Retinal pigment epithelial cell (primary cell): ENCODE results near the gene MSH2.

Source experiments
- DNase-seq: peaks from one replicate; pipeline ENCODE4 v3.0.0-alpha.2; 2010; ENCODE audit warnings: low read depth
- H3K4me3 ChIP-seq: 2 replicates; pipeline ENCODE4 v1.5.1; 2011; ENCODE audit warnings: mild to moderate bottlenecking, low read length, control low read depth, moderate library complexity
- TF ChIP-seq, protein P1 (sequence below): conservative IDR thresholded peaks from 2 replicates; pipeline ENCODE4 v1.5.1; 2011; ENCODE audit warnings: low read depth, low read length, control low read depth, inconsistent platforms

Gene MSH2

DNA sequence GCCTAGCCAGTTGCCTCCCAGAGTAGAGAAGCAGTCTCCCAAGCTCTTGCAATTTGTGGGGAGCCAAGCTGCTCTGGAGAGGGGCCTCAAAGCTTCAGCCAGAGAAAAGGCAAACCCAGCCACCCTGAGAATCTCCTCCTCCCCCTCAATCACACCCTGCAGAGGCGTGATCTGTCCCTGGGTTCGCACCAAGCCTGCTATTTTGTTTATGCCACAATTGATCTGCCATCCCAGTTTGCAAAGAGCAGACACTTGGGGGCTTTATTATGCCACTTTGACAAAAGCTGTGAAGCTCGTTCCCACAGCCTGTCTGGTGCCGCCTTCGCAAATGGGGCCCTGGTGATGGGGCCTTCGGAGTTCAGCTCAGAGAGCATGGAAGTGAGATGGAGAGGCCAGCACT, 125.5 kb downstream of the MSH2 start:
- no peak for DNase-seq
- TF ChIP-seq, protein P1, sequence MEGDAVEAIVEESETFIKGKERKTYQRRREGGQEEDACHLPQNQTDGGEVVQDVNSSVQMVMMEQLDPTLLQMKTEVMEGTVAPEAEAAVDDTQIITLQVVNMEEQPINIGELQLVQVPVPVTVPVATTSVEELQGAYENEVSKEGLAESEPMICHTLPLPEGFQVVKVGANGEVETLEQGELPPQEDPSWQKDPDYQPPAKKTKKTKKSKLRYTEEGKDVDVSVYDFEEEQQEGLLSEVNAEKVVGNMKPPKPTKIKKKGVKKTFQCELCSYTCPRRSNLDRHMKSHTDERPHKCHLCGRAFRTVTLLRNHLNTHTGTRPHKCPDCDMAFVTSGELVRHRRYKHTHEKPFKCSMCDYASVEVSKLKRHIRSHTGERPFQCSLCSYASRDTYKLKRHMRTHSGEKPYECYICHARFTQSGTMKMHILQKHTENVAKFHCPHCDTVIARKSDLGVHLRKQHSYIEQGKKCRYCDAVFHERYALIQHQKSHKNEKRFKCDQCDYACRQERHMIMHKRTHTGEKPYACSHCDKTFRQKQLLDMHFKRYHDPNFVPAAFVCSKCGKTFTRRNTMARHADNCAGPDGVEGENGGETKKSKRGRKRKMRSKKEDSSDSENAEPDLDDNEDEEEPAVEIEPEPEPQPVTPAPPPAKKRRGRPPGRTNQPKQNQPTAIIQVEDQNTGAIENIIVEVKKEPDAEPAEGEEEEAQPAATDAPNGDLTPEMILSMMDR: no peak
- H3K4me3 ChIP-seq: no peak overlapping the region

DNA sequence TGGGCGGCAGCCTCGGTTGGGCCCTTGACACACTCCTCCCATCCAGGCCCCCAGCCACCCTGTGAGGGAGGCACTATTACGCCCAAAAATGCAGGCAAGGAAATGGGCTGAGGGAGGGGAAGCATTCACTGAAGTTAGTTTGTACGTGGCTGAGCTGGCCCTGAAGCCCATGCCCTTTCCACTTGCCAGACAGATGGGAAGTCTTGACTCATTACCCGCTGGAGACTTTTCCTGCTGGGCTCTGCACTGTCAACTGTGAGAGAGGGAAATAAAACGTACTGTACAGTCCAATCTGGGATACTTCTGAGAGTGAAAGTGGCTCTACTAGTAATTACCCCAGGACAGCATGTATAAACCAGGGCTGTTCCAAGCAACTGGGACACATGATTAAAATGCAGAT, 125.9 kb downstream of the MSH2 start:
- no peak for DNase-seq
- H3K4me3 ChIP-seq: no peak overlapping the region
- TF ChIP-seq, protein P1: no peak

DNA sequence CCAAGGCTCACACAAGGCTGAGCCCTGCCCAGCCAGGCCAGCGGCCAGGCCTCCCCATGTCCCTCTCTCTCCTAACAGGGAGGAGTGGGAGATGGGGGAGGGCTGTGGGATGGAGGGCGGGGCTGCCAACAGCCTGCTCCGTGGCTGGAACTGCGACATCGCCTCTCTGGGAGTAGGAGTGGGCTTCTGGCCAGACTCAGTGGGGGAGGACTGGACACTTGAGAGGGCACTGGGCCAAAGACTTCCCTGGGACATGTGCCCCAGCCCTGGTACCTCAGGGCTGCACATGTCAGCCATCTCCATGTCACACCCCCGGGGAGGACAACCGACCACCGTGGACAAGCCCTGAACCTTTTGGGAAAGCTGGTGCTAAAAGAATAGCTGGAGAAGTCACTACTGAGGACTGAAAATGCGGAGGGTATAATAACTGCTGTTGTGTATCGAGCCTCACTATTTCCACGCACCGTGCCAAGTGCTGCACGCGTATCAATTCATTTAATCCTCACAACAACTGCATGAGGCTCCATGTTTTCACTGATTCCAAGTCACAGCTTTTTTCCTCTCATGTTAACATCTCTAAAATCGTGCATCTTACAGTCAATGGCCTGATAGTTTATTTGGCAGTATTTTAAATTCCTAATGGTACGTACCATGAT, 127.3 kb downstream of the MSH2 start:
- H3K4me3 ChIP-seq: no peak overlapping the region
- DNase-seq: no peak
- TF ChIP-seq, protein P1: no peak

DNA sequence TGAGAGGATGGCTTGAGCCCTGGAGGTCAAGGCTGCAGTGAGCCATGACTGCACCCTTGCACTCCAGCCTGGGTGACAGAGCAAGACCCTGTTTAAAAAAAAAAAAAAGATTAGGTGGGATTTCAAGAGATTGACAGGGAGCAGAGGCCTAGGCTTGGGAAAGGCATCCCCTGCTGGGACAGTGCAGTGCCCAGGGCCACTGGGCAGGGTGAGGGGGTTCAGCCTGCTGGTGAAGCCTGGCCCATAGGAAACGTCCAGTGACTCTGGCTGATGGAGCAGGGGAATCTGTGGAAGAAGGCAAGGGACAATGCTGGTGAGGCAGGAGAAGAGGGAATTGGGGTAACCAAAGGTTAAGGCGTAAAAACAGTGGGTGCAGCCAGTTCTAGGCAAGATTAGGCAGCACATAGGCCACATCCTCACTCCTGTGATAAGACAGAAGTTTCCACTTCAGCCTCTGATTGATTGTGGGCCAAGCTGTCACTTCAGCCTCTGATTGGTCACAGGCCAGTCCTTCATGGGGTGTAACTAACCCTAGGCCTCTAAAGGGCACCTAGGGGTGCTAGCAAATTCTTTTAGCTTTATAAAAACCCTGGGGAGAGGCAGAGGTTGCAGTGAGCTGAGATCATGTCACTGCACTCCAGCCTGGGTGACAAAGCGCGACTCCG, 128.6 kb downstream of the MSH2 start:
- no peak overlapping the region for H3K4me3 ChIP-seq
- TF ChIP-seq, protein P1: no peak
- no peak for DNase-seq
